ENCODE results near the gene ITGB3. TPM values are rescaled to one million over a fixed set of nuclear protein-coding genes. Genes with fewer than 3 reads are reported as not detected.

The ITGB3 gene
- total and polyA plus RNA-seq, 2 of the 4 experiments (the other 2 are of a cell fraction): 9.8 to 17.6 TPM

- no peaks in the 10 kb centered on the region for H3K27me3 ChIP-seq (ENCODE audit: control insufficient read depth, insufficient read depth, low read length)
- CTCF ChIA-PET: no interaction called here
- H2BK120ac ChIP-seq (ENCODE audit: low read depth, low read length): peak overlapping the region; percentile 79
- peak overlapping the region; percentile 12 to 83; a peak in 3 of 4 replicates for H4K8ac ChIP-seq (ENCODE audit: low read depth in 2 of 2, low read length in 2 of 2)
- H3K56ac ChIP-seq (ENCODE audit: extremely low read depth, insufficient read depth, low read length): no peak overlapping the region
- H2AK9ac ChIP-seq (replicated peaks; ENCODE audit: low read depth, low read length, poor library complexity): peak overlapping the region; percentile 13
- no peaks in the 10 kb centered on the region for H3K36me3 ChIP-seq (ENCODE audit: control insufficient read depth, insufficient read depth, low read length)
- H4K91ac ChIP-seq (ENCODE audit: insufficient read depth, low read depth, low read length): peak overlapping the region; percentile 40; the same call in 1 of the 2 replicates
- POLR2A ChIA-PET (ENCODE audit: unreplicated experiment): no interaction called here
- no peaks in the 10 kb centered on the region for H3K9me3 ChIP-seq (ENCODE audit: control insufficient read depth, insufficient read depth, low read length)
- WGBS, 2 experiments (ENCODE audit: extremely low coverage in 2 of 2, insufficient read length in 1 of 2): 60 to 100% methylated on average over 1 to 8 of the region's 9 CpGs
- peak; percentile 60 for ATAC-seq (ENCODE audit: low read depth)
- H3K4ac ChIP-seq (ENCODE audit: low read depth, low read length): peak overlapping the region; percentile 83
- dilution Hi-C loops (cut with HindIII; ENCODE audit: low sequenced_read_pairs, unreplicated experiment) (no loop called here), in situ Hi-C loops (cut with MboI; ENCODE audit: low sequenced_read_pairs) (no loop called here), intact Hi-C loops (cut with micrococcal nuclease) (no loop called here)
- no peaks in the 10 kb centered on the region for H4K20me1 ChIP-seq (ENCODE audit: insufficient read depth, low read length)
- peak overlapping the region; percentile 85 for H2AFZ ChIP-seq (replicated peaks; ENCODE audit: low read length, poor library complexity)
- H2AK5ac ChIP-seq (ENCODE audit: low read depth, low read length): peak overlapping the region; percentile 85; the same call in 1 of the 2 replicates
- no peak overlapping the region for H3K4me3 ChIP-seq (ENCODE audit: insufficient read depth, low read depth, low read length)
- no peak overlapping the region for H3K9ac ChIP-seq (ENCODE audit: low read depth, low read length)
- TF ChIP-seq MXI1 (IDR thresholded peaks at IDR 0.05; ENCODE audit: borderline replicate concordance, low read depth, low read length) (0 out of 2 replicates have a peak, but pooled peaks have one; percentile 43), NFE2L2 (IDR thresholded peaks at IDR 0.05; ENCODE audit: low read depth, low read length) (no peak), MAZ (IDR thresholded peaks at IDR 0.05; ENCODE audit: borderline replicate concordance, low read depth, low read length) (peak; percentile 24; the same call in 1 of the 2 replicates), MAFK (IDR thresholded peaks at IDR 0.05; ENCODE audit: low read depth, low read length) (no peak)
- 0 out of 4 replicates have a peak, but pooled peaks cover 0 to 3% of the 10 kb centered on the region in 2 experiments for H3K79me1 ChIP-seq (ENCODE audit: low read depth in 1 of 2, low read length in 2 of 2)
- peak overlapping the region; percentile 68; the same call in 2 of the 3 replicates for H2BK15ac ChIP-seq (ENCODE audit: low read depth, low read length)
- peak overlapping the region; percentile 58; the same call in 1 of the 2 replicates for H3K23ac ChIP-seq (ENCODE audit: low read depth, low read length)
- peak; percentile 68 for DNase-seq
- H2BK20ac ChIP-seq (ENCODE audit: low read depth, low read length): peak overlapping the region; percentile 85
- BruUV-seq (replicated peaks): no TSS peak
- peak overlapping the region; percentile 32; the same call in 1 of the 2 replicates for H3K27ac ChIP-seq (ENCODE audit: insufficient read depth, low read length)
- H3K4me2 ChIP-seq (ENCODE audit: low read depth, low read length): peak overlapping the region; percentile 47
- peak overlapping the region; percentile 78 for H4K5ac ChIP-seq (ENCODE audit: low read depth, low read length)
- H3K4me1 ChIP-seq (ENCODE audit: control insufficient read depth, insufficient read depth, low read length): peaks cover 24% of the 10 kb centered on the region
- H3K14ac ChIP-seq (replicated peaks; ENCODE audit: low read depth, low read length): peak overlapping the region; percentile 71
- H2BK5ac ChIP-seq (ENCODE audit: low read depth, low read length, poor library complexity, severe bottlenecking): peak overlapping the region; percentile 55
- peak overlapping the region; percentile 63 for H3K18ac ChIP-seq (ENCODE audit: low read depth, low read length)
- H3K9me1 ChIP-seq (ENCODE audit: insufficient read depth, low read length): peaks cover 19% of the 10 kb centered on the region
These were observed 48.1 kb upstream of the ITGB3 start for GRCh38 chr17:47205419-47205963.
